SW 1271 (cell line): ENCODE results near the gene CCDC6.
"Not testable (repeated sequence)": the region's sequence is repeated elsewhere in the genome, so short reads cannot be mapped to it uniquely, and the experiment has no call there.

Experiments used
- DNase-seq, 2 experiments: peaks; one replicate each; lab custom pipeline; 2025; lab: John Stamatoyannopoulos, UW

CCDC6 gene

DNA sequence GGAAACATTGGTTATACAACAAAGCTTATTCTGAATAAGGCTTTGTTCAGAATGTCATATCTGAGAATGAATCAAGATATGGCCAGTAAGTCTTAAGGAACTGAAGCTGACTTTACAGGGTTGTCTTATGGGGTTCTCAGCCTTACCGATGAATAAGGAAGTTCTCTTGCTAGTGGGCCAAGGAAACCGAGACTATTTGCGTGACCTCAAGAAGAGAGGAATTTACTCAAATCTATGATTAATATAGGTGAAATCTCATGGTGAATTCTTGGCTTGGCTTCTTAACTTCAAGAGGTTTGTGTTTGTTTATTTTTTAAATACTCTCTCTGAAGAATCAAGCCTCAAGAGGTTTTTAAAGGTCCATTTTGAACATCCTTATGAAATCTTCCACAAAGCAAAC is 148.4 kb downstream of the CCDC6 start:
- no peak for DNase-seq

DNA sequence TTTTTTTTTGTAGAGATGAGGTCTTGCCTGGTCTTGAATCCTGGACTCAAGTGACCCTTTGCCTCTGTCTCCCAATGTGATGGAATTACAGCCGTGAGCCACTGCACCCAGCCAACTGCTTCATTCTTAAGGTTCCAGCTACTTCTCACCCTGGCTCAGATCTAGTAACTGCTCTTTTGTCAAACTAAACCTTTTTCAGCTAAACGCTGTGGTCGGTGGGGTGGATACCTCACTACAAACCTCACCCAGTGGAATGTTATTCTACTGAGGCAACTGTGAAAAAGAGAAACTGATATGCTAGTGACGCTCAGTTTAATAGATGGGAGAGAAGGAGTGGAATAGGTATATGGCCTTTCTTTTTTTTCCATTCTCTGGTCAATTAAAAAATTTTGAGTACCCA is 151.4 kb downstream of the CCDC6 start:
- DNase-seq = no peak

DNA sequence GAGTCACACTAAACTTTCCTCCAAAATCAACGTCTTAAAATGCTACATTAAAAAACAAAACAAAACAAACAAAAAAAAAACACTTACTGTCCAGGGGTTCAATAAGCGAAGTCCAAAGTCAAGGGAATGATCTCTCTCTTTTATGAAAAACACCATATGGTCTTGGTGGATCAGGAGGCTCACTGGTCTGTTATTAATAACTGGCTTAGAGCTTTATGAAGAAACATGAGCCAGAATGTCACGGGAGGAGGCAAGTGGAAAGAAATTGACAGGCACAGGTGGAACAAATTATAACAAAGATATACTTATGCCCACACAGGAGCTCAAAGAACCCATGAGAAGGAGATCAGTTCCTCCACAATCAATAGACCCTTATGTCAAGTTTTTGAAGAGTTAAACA is 153.1 kb downstream of the CCDC6 start, which contains the start of gene MRLN:
Gene MRLN, minus strand, starts transcription at position 189 of the 400 bp plus-strand sequence.
- no peak for DNase-seq

DNA sequence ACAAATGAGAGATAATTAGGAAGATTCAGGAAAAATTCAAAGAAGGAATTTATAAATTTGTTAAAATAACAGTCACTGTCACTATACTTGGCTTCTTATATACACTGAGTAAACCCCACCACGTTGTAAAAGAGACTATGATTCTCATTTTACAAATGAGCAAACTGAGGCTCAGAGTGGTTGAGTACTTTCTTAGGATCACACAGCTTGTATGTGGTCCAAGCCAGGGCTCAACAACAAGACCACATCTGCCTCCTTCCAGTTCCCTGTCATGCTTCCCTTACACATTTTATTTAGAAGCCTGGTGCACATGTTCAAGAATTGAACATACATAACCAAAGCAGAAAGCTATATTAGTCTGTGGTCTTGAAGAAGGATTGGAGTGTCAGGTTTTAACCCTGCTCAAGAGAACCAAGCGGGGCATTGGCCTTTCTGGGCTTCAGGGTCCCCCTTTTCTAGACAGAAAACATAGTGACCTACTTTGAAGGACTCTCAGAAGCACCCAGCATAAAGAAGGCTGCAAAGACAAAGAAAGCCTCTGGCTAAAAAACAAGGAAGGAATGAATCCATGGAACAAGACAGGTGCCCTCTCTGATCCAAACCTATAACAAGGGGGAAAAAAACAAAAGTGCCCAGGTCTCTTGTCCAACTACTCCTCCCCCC is 153.9 kb downstream of the CCDC6 start:
- DNase-seq = no peak

GRCh38 chr10:59750155-59750945 is 156.0 kb downstream of the CCDC6 start:
- no peak for DNase-seq

GRCh38 chr10:59748834-59749233 is 157.5 kb downstream of the CCDC6 start:
- no peak for DNase-seq

GRCh38 chr10:59745163-59745650 is 161.1 kb downstream of the CCDC6 start:
- DNase-seq = no peak

- DNase-seq = not testable (repeated sequence)
Measured at GRCh38 chr10:59744762-59745161, 161.6 kb downstream of the CCDC6 start.

- not testable (repeated sequence) for DNase-seq
Measured at GRCh38 chr10:59744156-59744555, 162.2 kb downstream of the CCDC6 start.

GRCh38 chr10:59741583-59741982 is 164.8 kb downstream of the CCDC6 start:
- no peak for DNase-seq

DNA sequence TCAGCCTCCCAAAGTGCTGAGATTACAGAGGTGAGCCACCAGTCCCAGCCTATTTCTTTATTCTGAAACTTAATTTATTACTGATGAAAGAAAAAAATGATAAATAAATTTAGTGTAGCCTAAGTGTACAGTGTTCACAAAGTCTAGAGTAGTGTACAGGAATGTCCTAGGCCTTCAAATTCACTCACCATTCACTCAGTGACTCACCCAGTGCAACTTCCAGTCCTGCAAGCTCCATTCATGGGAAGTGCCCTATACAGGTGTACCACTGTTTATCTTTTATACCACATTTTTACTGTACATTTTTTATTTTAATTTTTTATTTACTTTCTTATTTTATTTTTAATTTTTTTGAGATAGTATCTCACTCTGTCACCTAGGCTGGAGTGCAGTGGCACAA is 165.3 kb downstream of the CCDC6 start:
- DNase-seq = no peak
